ENCODE measurements around the gene RASGEF1B.

The RASGEF1B gene

DNA sequence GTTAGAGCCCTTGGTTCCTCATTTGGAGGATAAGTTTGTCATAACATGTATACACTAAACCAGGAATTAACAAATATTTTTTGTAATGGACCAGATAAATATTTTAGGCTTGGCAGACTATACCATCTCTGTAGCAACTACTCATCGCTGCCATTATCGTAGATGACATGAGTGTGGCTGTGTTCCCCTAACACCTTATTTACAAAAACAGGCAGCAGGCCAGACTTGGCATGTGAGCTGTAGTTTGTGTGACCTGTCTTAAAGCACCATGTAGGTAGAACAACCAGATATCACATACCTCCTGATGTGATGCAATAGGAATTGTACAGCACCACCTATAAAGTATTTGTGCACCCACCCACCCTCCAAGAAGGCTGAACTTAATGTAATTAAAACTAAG lies 82.0 kb downstream of the RASGEF1B start:
- no peak for DNase-seq

DNA sequence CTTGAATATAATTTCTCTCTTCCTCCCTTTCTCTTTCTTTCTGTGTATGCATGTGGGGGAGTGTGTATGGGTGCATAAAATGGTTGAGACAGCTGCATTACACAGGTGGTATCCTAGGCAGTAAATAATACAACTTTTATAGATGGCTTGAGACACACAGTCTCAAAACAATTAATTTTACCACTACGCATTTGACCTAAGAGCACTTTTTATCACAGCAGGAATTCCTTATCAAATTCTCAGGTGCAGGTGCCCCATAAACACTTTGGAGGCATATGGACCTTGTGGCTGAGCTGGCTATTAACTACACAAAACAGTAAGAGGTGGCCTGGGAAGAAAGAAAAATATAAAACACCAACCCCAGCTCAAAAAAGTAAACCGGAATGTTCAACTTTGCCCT lies 91.3 kb downstream of the RASGEF1B start:
- no peak for DNase-seq

- no peak for DNase-seq
These were observed 93.3 kb downstream of the RASGEF1B start for GRCh38 chr4:81378386-81378785.

DNA sequence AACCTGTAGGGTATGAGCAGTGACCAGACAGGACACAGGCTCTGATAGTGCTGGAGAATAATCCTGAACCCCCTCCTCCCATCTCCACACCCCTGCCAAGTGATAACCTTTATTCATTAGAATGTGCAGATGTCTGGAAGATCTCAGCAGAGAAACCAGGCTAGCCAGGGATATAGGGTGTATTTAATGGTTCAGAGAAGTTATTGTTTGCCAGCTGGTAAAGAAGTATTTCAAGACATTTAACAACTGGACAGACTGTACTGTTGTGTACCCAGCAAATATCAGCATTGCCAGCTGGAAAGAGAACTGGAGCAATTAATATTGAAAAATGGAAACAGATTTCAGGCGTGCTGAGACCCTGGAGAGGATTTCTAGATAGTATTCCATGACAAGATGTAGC lies 94.5 kb downstream of the RASGEF1B start:
- no peak for DNase-seq

GRCh38 chr4:81376720-81377119 lies 95.0 kb downstream of the RASGEF1B start:
- DNase-seq = no peak

Measured in NCI-H2081 (cell line).